ENCODE data around the gene TCP11L2. TPM values are rescaled to one million over a fixed set of nuclear protein-coding genes. Genes with fewer than 3 reads are reported as not detected.

TCP11L2 gene
- total and polyA plus RNA-seq, 2 of the 13 experiments (the other 11 are each of a cell fraction or from before 2014, with no cell fraction given) = 4.6 to 24.1 TPM

DNA sequence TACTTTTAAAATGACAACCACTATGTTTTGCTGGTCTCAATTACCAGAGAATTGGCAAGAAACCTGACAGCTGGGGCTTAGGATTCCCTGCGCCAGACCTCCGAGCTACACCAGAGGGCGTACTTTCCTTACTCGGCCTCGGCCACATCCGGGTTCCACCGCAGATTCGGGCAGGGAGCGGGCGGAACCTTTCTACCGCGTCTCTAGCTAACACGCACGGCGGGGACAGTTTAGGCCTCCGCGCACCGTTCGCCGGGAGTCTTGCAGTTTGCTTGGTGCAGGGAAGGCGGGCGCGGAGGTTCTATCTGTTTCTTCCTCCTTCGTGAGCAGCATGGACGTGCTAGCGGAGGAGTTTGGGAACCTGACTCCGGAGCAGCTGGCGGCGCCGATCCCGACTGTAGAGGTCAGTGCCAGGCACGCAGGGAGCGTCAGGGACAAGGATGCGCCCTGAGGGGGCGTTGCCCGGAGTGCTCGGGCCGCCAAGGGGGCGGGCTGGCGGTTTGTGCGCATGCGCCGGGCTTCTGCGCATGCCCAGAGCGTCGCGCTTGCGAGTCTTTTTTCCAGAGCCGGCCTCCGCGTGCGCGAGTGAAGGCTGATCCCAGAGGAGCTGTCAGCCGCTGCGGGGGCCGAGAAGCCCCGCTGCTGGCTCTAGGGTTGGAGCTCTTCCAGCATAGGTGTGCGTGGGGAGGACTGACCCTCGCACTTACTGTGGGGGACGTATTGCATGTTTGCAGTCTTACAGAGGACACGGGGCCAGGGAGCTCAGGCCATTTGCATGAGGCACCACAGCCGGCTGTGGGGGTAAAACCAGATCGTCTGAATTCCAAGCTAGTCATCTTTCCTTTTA, 55.2 kb downstream of the TCP11L2 start, which contains the start of gene POLR3B (continued):
- TF ChIP-seq, protein P1, sequence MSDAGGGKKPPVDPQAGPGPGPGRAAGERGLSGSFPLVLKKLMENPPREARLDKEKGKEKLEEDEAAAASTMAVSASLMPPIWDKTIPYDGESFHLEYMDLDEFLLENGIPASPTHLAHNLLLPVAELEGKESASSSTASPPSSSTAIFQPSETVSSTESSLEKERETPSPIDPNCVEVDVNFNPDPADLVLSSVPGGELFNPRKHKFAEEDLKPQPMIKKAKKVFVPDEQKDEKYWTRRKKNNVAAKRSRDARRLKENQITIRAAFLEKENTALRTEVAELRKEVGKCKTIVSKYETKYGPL (CRISPR knock-in tag; IDR thresholded peaks at IDR 0.05) = no peak; the same call in 1 of the 2 replicates
- TF ChIP-seq MLLT10 (CRISPR knock-in tag; IDR thresholded peaks at IDR 0.05) (no peak), CBX2 (IDR thresholded peaks at IDR 0.05; ENCODE audit: low read depth, low read length) (no peak), CBX2 (CRISPR knock-in tag; IDR thresholded peaks at IDR 0.05; ENCODE audit: low read depth) (0 out of 2 replicates have a peak, but pooled peaks have one; percentile 36), ZNF484 (CRISPR knock-in tag; IDR thresholded peaks at IDR 0.05; ENCODE audit: borderline replicate concordance, low read depth) (no peak), PRDM15 (CRISPR knock-in tag; IDR thresholded peaks at IDR 0.05) (peak; percentile 42; the same call in 1 of the 2 replicates), ZNF704 (CRISPR knock-in tag; IDR thresholded peaks at IDR 0.05; ENCODE audit: borderline replicate concordance) (peak; percentile 72; the same call in 1 of the 2 replicates), ZNF563 (CRISPR knock-in tag; IDR thresholded peaks at IDR 0.05) (peak; percentile 93)
- TF ChIP-seq, protein P2, sequence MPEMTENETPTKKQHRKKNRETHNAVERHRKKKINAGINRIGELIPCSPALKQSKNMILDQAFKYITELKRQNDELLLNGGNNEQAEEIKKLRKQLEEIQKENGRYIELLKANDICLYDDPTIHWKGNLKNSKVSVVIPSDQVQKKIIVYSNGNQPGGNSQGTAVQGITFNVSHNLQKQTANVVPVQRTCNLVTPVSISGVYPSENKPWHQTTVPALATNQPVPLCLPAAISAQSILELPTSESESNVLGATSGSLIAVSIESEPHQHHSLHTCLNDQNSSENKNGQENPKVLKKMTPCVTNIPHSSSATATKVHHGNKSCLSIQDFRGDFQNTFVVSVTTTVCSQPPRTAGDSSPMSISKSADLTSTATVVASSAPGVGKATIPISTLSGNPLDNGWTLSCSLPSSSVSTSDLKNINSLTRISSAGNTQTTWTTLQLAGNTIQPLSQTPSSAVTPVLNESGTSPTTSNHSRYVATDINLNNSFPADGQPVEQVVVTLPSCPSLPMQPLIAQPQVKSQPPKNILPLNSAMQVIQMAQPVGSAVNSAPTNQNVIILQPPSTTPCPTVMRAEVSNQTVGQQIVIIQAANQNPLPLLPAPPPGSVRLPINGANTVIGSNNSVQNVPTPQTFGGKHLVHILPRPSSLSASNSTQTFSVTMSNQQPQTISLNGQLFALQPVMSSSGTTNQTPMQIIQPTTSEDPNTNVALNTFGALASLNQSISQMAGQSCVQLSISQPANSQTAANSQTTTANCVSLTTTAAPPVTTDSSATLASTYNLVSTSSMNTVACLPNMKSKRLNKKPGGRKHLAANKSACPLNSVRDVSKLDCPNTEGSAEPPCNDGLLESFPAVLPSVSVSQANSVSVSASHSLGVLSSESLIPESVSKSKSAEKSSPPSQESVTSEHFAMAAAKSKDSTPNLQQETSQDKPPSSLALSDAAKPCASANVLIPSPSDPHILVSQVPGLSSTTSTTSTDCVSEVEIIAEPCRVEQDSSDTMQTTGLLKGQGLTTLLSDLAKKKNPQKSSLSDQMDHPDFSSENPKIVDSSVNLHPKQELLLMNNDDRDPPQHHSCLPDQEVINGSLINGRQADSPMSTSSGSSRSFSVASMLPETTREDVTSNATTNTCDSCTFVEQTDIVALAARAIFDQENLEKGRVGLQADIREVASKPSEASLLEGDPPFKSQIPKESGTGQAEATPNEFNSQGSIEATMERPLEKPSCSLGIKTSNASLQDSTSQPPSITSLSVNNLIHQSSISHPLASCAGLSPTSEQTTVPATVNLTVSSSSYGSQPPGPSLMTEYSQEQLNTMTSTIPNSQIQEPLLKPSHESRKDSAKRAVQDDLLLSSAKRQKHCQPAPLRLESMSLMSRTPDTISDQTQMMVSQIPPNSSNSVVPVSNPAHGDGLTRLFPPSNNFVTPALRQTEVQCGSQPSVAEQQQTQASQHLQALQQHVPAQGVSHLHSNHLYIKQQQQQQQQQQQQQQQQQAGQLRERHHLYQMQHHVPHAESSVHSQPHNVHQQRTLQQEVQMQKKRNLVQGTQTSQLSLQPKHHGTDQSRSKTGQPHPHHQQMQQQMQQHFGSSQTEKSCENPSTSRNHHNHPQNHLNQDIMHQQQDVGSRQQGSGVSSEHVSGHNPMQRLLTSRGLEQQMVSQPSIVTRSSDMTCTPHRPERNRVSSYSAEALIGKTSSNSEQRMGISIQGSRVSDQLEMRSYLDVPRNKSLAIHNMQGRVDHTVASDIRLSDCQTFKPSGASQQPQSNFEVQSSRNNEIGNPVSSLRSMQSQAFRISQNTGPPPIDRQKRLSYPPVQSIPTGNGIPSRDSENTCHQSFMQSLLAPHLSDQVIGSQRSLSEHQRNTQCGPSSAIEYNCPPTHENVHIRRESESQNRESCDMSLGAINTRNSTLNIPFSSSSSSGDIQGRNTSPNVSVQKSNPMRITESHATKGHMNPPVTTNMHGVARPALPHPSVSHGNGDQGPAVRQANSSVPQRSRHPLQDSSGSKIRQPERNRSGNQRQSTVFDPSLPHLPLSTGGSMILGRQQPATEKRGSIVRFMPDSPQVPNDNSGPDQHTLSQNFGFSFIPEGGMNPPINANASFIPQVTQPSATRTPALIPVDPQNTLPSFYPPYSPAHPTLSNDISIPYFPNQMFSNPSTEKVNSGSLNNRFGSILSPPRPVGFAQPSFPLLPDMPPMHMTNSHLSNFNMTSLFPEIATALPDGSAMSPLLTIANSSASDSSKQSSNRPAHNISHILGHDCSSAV (CRISPR knock-in tag; IDR thresholded peaks at IDR 0.05; ENCODE audit: borderline replicate concordance) = peak; percentile 75; the same call in 1 of the 2 replicates
